Measurements from ENCODE around the gene JOSD1.

DNA sequence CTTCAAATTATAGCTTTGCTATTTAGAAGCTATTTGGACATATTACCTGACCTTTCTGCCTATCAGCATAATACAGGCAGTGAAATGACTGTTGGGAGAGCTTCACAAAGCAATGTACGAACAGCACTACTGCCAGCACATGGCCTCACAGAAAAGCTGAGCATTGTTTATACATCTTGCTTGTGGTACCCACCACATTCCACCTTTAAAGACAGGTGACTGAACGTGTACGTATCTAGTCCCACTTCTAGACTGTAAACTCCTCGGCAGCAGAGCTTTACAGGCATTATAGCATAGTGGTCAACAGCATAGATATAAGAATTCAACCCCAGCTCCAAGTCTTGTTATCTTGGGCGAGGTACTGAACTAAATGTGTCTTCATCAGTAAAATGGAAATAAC is 1.6 kb downstream of the JOSD1 start:
- TF ChIP-seq, protein P1, sequence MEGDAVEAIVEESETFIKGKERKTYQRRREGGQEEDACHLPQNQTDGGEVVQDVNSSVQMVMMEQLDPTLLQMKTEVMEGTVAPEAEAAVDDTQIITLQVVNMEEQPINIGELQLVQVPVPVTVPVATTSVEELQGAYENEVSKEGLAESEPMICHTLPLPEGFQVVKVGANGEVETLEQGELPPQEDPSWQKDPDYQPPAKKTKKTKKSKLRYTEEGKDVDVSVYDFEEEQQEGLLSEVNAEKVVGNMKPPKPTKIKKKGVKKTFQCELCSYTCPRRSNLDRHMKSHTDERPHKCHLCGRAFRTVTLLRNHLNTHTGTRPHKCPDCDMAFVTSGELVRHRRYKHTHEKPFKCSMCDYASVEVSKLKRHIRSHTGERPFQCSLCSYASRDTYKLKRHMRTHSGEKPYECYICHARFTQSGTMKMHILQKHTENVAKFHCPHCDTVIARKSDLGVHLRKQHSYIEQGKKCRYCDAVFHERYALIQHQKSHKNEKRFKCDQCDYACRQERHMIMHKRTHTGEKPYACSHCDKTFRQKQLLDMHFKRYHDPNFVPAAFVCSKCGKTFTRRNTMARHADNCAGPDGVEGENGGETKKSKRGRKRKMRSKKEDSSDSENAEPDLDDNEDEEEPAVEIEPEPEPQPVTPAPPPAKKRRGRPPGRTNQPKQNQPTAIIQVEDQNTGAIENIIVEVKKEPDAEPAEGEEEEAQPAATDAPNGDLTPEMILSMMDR (IDR thresholded peaks at IDR 0.05) = no peak
- TF ChIP-seq POLR2A (IDR thresholded peaks at IDR 0.05) = no peak
